ENCODE measurements around the gene ASTN1.

Gene ASTN1

GRCh38 chr1:176852124-176852523, 312.4 kb downstream of the ASTN1 start:
- in situ Hi-C loops (cut with HindIII; ENCODE audit: low pct_unique_long_range_greater_than_20kb, low sequenced_read_pairs) = no loop called here
- DNase-seq (ENCODE audit: low read depth in 1 of 2, low spot score in 1 of 2) = no peak
- no peak for TF ChIP-seq JUND (IDR thresholded peaks at IDR 0.05; ENCODE audit: low read depth)

- in situ Hi-C loops (cut with HindIII; ENCODE audit: low pct_unique_long_range_greater_than_20kb, low sequenced_read_pairs) = no loop called here
- no peak for TF ChIP-seq JUND (IDR thresholded peaks at IDR 0.05; ENCODE audit: low read depth)
- DNase-seq (ENCODE audit: low read depth in 1 of 2, low spot score in 1 of 2) = no peak
Observed at GRCh38 chr1:176850871-176851270, 313.6 kb downstream of the ASTN1 start.

GRCh38 chr1:176849281-176849680, 315.2 kb downstream of the ASTN1 start:
- DNase-seq (ENCODE audit: low read depth in 1 of 2, low spot score in 1 of 2) = no peak
- no peak for TF ChIP-seq JUND (IDR thresholded peaks at IDR 0.05; ENCODE audit: low read depth)
- in situ Hi-C loops (cut with HindIII; ENCODE audit: low pct_unique_long_range_greater_than_20kb, low sequenced_read_pairs) = no loop called here

GRCh38 chr1:176847052-176847451, 317.5 kb downstream of the ASTN1 start:
- peak in 1 of 2 experiments; percentile 13 for DNase-seq (ENCODE audit: low read depth in 1 of 2, low spot score in 1 of 2)
- in situ Hi-C loops (cut with HindIII; ENCODE audit: low pct_unique_long_range_greater_than_20kb, low sequenced_read_pairs) = no loop called here
- TF ChIP-seq JUND (IDR thresholded peaks at IDR 0.05; ENCODE audit: low read depth) = no peak

- in situ Hi-C loops (cut with HindIII; ENCODE audit: low pct_unique_long_range_greater_than_20kb, low sequenced_read_pairs) = no loop called here
- DNase-seq (ENCODE audit: low read depth in 1 of 2, low spot score in 1 of 2) = peak; percentile 24 to 61
- no peak for TF ChIP-seq JUND (IDR thresholded peaks at IDR 0.05; ENCODE audit: low read depth)
Observed at GRCh38 chr1:176843352-176844297, 320.9 kb downstream of the ASTN1 start.

GRCh38 chr1:176841238-176841637, 323.3 kb downstream of the ASTN1 start:
- no peak for TF ChIP-seq JUND (IDR thresholded peaks at IDR 0.05; ENCODE audit: low read depth)
- in situ Hi-C loops (cut with HindIII; ENCODE audit: low pct_unique_long_range_greater_than_20kb, low sequenced_read_pairs) = no loop called here
- DNase-seq (ENCODE audit: low read depth in 1 of 2, low spot score in 1 of 2) = no peak

- in situ Hi-C loops (cut with HindIII; ENCODE audit: low pct_unique_long_range_greater_than_20kb, low sequenced_read_pairs) = no loop called here
- no peak for TF ChIP-seq JUND (IDR thresholded peaks at IDR 0.05; ENCODE audit: low read depth)
- no peak for DNase-seq (ENCODE audit: low read depth in 1 of 2, low spot score in 1 of 2)
Observed at GRCh38 chr1:176839216-176839615, 325.3 kb downstream of the ASTN1 start.

- no peak for TF ChIP-seq JUND (IDR thresholded peaks at IDR 0.05; ENCODE audit: low read depth)
- in situ Hi-C loops (cut with HindIII; ENCODE audit: low pct_unique_long_range_greater_than_20kb, low sequenced_read_pairs) = no loop called here
- no peak for DNase-seq (ENCODE audit: low read depth in 1 of 2, low spot score in 1 of 2)
Observed at GRCh38 chr1:176838276-176838995, 326.1 kb downstream of the ASTN1 start.

GRCh38 chr1:176837708-176838107, 326.8 kb downstream of the ASTN1 start:
- DNase-seq (ENCODE audit: low read depth in 1 of 2, low spot score in 1 of 2) = no peak
- in situ Hi-C loops (cut with HindIII; ENCODE audit: low pct_unique_long_range_greater_than_20kb, low sequenced_read_pairs) = no loop called here
- no peak for TF ChIP-seq JUND (IDR thresholded peaks at IDR 0.05; ENCODE audit: low read depth)

- TF ChIP-seq JUND (IDR thresholded peaks at IDR 0.05; ENCODE audit: low read depth) = no peak
- in situ Hi-C loops (cut with HindIII; ENCODE audit: low pct_unique_long_range_greater_than_20kb, low sequenced_read_pairs) = no loop called here
- no peak for DNase-seq (ENCODE audit: low read depth in 1 of 2, low spot score in 1 of 2)
Observed at GRCh38 chr1:176831150-176831549, 333.4 kb downstream of the ASTN1 start.

- peak in 1 of 2 experiments; percentile 20 for DNase-seq (ENCODE audit: low read depth in 1 of 2, low spot score in 1 of 2)
- no peak for TF ChIP-seq JUND (IDR thresholded peaks at IDR 0.05; ENCODE audit: low read depth)
- in situ Hi-C loops (cut with HindIII; ENCODE audit: low pct_unique_long_range_greater_than_20kb, low sequenced_read_pairs) = no loop called here
Observed at GRCh38 chr1:176829261-176829660, 335.3 kb downstream of the ASTN1 start.

GRCh38 chr1:176826265-176826664, 338.2 kb downstream of the ASTN1 start:
- in situ Hi-C loops (cut with HindIII; ENCODE audit: low pct_unique_long_range_greater_than_20kb, low sequenced_read_pairs) = no loop called here
- TF ChIP-seq JUND (IDR thresholded peaks at IDR 0.05; ENCODE audit: low read depth) = no peak
- no peak for DNase-seq (ENCODE audit: low read depth in 1 of 2, low spot score in 1 of 2)

Measured in T47D (cell line).